ENCODE data around the gene CDC42EP4. TPM values are rescaled to one million over a fixed set of nuclear protein-coding genes. Genes with fewer than 3 reads are reported as not detected.

Gene CDC42EP4
- total RNA-seq, 4 donors from 2014 or later: 45.1 to 63.9 (median 52.9) TPM

- 84 to 86% methylated on average over 5 to 8 of the region's 8 CpGs for WGBS, 2 donors
- H3K4me1 ChIP-seq: peaks cover 0 to 16% (median 6%) of the 10 kb centered on the region in 3 donors
- H3K27me3 ChIP-seq: no peaks in the 10 kb centered on the region
- no peak overlapping the region for H3K4me3 ChIP-seq
- intact Hi-C loops (cut with DNase I): no loop called here
- H3K27ac ChIP-seq: no peak overlapping the region
- TF ChIP-seq CTCF (IDR thresholded peaks at IDR 0.05) (no peak), POLR2A (IDR thresholded peaks at IDR 0.05) (no peak)
- no peaks in the 10 kb centered on the region for H3K9me3 ChIP-seq
- no peak for DNase-seq
- H3K36me3 ChIP-seq: no peaks in the 10 kb centered on the region
Observed at GRCh38 chr17:73272906-73273218, 38.9 kb downstream of the CDC42EP4 start.

- Histone ChIP-seq H3K27me3 (no peaks in the 10 kb centered on the region), H3K27ac (peak overlapping the region in 1 of 4 donors; percentile 6), H3K9me3 (no peaks in the 10 kb centered on the region), H3K4me3 (no peak overlapping the region), H3K4me1 (peaks cover 0 to 10% (median 0%) of the 10 kb centered on the region in 3 donors), H3K36me3 (no peaks in the 10 kb centered on the region)
- TF ChIP-seq POLR2A (IDR thresholded peaks at IDR 0.05): no peak
- peak in 1 of 6 experiments; percentile 5 for TF ChIP-seq CTCF (IDR thresholded peaks at IDR 0.05)
- DNase-seq: no peak
- WGBS, 2 donors: 53 to 63% methylated on average over 8 to 9 of the region's 9 CpGs
- intact Hi-C loops (cut with DNase I): no loop called here
Observed at GRCh38 chr17:73271072-73271471, 40.7 kb downstream of the CDC42EP4 start.

GRCh38 chr17:73269791-73270190, 42.0 kb downstream of the CDC42EP4 start:
- no peak for DNase-seq
- H3K9me3 ChIP-seq: no peaks in the 10 kb centered on the region
- intact Hi-C loops (cut with DNase I): no loop called here
- WGBS, 2 donors: 91 to 100% methylated on average over 1 of the region's 1 CpG
- TF ChIP-seq POLR2A (IDR thresholded peaks at IDR 0.05) (no peak), CTCF (IDR thresholded peaks at IDR 0.05) (no peak)
- peaks cover 0 to 10% (median 0%) of the 10 kb centered on the region in 3 donors for H3K4me1 ChIP-seq
- H3K27ac ChIP-seq: no peak overlapping the region
- no peak overlapping the region for H3K4me3 ChIP-seq
- no peaks in the 10 kb centered on the region for H3K36me3 ChIP-seq
- H3K27me3 ChIP-seq: no peaks in the 10 kb centered on the region

GRCh38 chr17:73269329-73269615, 42.5 kb downstream of the CDC42EP4 start:
- no peak for TF ChIP-seq POLR2A (IDR thresholded peaks at IDR 0.05)
- TF ChIP-seq CTCF (IDR thresholded peaks at IDR 0.05): no peak
- Histone ChIP-seq H3K27ac (no peak overlapping the region), H3K27me3 (no peaks in the 10 kb centered on the region), H3K4me3 (no peak overlapping the region), H3K36me3 (no peaks in the 10 kb centered on the region), H3K9me3 (no peaks in the 10 kb centered on the region), H3K4me1 (peaks cover 0 to 10% (median 0%) of the 10 kb centered on the region in 3 donors)
- intact Hi-C loops (cut with DNase I): no loop called here
- no peak for DNase-seq

GRCh38 chr17:73268582-73269328, 43.0 kb downstream of the CDC42EP4 start:
- no peaks in the 10 kb centered on the region for H3K27me3 ChIP-seq
- H3K27ac ChIP-seq: no peak overlapping the region
- H3K9me3 ChIP-seq: no peaks in the 10 kb centered on the region
- WGBS, 2 donors: 84 to 90% methylated on average over 5 to 8 of the region's 9 CpGs
- H3K4me1 ChIP-seq: peaks cover 0 to 10% (median 0%) of the 10 kb centered on the region in 3 donors
- intact Hi-C loops (cut with DNase I): no loop called here
- H3K36me3 ChIP-seq: no peaks in the 10 kb centered on the region
- H3K4me3 ChIP-seq: no peak overlapping the region
- TF ChIP-seq CTCF (IDR thresholded peaks at IDR 0.05) (no peak), POLR2A (IDR thresholded peaks at IDR 0.05) (no peak)
- no peak for DNase-seq
